Fibroblast of lung (primary cell): ENCODE data around the gene SLC39A2. TPM values are rescaled to one million over a fixed set of nuclear protein-coding genes. Genes with fewer than 3 reads are reported as not detected.

ENCODE experiments used
- DNase-seq, 2 donors: peaks; one replicate each; pipeline versions ENCODE4 v3.0.0 to v3.0.0-alpha.2; 2010; ENCODE audit warnings: low read depth in 2 of 2
- H2AFZ ChIP-seq: 2 replicates; pipeline ENCODE4 v1.5.1; 2012; ENCODE audit warnings: low read length, control low read depth, inconsistent platforms
- H3K27ac ChIP-seq: 2 replicates; pipeline ENCODE4 v1.5.1; 2011; ENCODE audit warnings: low read length, control low read depth; ENCODE audit not compliant: insufficient read depth
- H3K27me3 ChIP-seq: 2 replicates; pipeline ENCODE4 v1.5.1; 2011; ENCODE audit warnings: mild to moderate bottlenecking, low read length; ENCODE audit not compliant: control insufficient read depth, insufficient read depth
- H3K36me3 ChIP-seq: 2 replicates; pipeline ENCODE4 v1.5.1; 2011; ENCODE audit warnings: low read length; ENCODE audit not compliant: control insufficient read depth, insufficient read depth
- H3K4me1 ChIP-seq: 2 replicates; pipeline ENCODE4 v1.5.1; 2011; ENCODE audit warnings: low read length; ENCODE audit not compliant: control insufficient read depth, insufficient read depth; ENCODE audit errors: extremely low read depth
- H3K4me2 ChIP-seq: 2 replicates; pipeline ENCODE4 v1.5.1; 2011; ENCODE audit warnings: low read length, control low read depth; ENCODE audit not compliant: insufficient read depth; ENCODE audit errors: extremely low read depth
- H3K4me3 ChIP-seq, 4 experiments: fragments of 200-600 bp in 1 of 4; sonication (generic) in 1 of 4; replicated peaks in 1 of 4; 2 replicates each; pipeline ENCODE4 v1.5.1; 2011 to 2016; ENCODE audit warnings: low read length in 4 of 4, low read depth in 3 of 4, mild to moderate bottlenecking in 3 of 4, control low read depth in 2 of 4, inconsistent platforms in 1 of 4, mixed read lengths in 1 of 4; ENCODE audit not compliant: insufficient read depth in 1 of 4; ENCODE audit errors: control extremely low read depth in 1 of 4
- H3K79me2 ChIP-seq: 2 replicates; pipeline ENCODE4 v1.5.1; 2012; ENCODE audit warnings: mild to moderate bottlenecking, low read length, inconsistent platforms; ENCODE audit not compliant: control insufficient read depth, insufficient read depth
- H3K9ac ChIP-seq: 2 replicates; pipeline ENCODE4 v1.5.1; 2011; ENCODE audit warnings: mild to moderate bottlenecking, low read length, control low read depth; ENCODE audit not compliant: insufficient read depth
- H3K9me3 ChIP-seq: 2 replicates; pipeline ENCODE4 v1.5.1; 2012; ENCODE audit warnings: low read depth, low read length; ENCODE audit not compliant: control insufficient read depth, insufficient read depth
- H4K20me1 ChIP-seq: 2 replicates; pipeline ENCODE4 v1.5.1; 2011; ENCODE audit warnings: low read length; ENCODE audit not compliant: control insufficient read depth, insufficient read depth; ENCODE audit errors: extremely low read depth
- EZH2 ChIP-seq: IDR thresholded peaks from 2 replicates; pipeline ENCODE4 v1.5.1; 2012; ENCODE audit warnings: low read length, control low read depth, mild to moderate bottlenecking; ENCODE audit errors: missing control alignments
- polyA plus RNA-seq, 2 donors: library from polyadenylated mRNA; depleted of rRNA in 1 of 2; stranded (reverse) in 1 of 2; unstranded in 1 of 2; fragments of >200 nt; gene quantifications; 2 replicates each; pipeline ENCODE4 v1.2.1, GENCODE V29; 2011 to 2012; ENCODE audit warnings: missing spikeins in 1 of 2
- total RNA-seq: library from RNA; depleted of rRNA; stranded (reverse); fragments of >200 nt; gene quantifications from 2 replicates; pipeline ENCODE4 v1.2.1, GENCODE V29; 2014
- TF ChIP-seq, protein P1 (sequence below), 2 donors: IDR thresholded peaks in 1 of 2; conservative IDR thresholded peaks in 1 of 2; 1 replicate in 1 of 2; 2 replicates in 1 of 2; pipeline ENCODE4 v1.5.1; 2011 to 2012; ENCODE audit warnings: low read length in 2 of 2, control low read depth in 1 of 2, inconsistent platforms in 1 of 2, low read depth in 1 of 2, mild to moderate bottlenecking in 1 of 2

SLC39A2 gene
- total and polyA plus RNA-seq, 2 donors (not counting 1 experiment from before 2014, with no cell fraction given): 0.17 TPM; not detected in 1

DNA sequence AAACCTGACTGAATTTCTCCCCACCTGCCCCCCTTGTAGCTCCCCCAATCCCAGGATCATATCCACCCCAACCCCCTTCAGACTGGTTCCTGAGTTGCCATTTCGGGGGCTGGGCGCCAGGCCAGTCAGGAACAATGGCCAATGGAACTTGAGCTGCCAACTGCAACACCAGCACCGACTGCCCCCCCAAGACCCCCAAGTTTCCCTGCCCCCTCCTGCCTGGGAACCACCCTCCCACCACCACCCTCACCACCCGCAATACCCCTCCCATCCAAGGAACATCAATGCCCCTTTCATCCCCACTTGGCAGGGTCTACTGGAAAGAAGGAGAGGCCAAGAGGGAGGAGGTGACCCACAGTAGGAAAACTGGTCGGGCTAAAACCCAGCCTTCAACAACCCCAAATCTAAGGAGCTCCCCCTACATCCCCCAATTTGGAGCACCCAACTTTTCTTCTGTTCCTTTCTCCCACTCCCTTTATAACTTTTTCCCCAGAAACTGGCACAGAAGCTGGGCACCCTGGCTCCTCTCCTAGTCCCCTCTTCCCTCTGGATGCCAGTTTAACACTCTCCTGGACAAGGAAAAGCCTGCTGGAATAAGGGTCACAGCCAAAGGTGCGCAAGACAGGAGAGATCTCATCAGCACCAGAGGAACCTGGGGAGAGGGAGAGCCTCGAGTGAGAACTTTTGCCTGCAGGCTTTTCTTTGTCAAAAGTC, 27.3 kb downstream of the SLC39A2 start:
- no peak overlapping the region for H3K4me2 ChIP-seq
- no peaks in the 10 kb centered on the region for H3K4me1 ChIP-seq
- no peaks in the 10 kb centered on the region for H3K9me3 ChIP-seq
- H3K4me3 ChIP-seq: no peak overlapping the region
- no peaks in the 10 kb centered on the region for H4K20me1 ChIP-seq
- H3K27ac ChIP-seq: no peak overlapping the region
- no peaks in the 10 kb centered on the region for H3K79me2 ChIP-seq
- H2AFZ ChIP-seq: no peak overlapping the region
- peaks cover 59% of the 10 kb centered on the region for H3K27me3 ChIP-seq
- TF ChIP-seq EZH2: no peak
- TF ChIP-seq, protein P1, sequence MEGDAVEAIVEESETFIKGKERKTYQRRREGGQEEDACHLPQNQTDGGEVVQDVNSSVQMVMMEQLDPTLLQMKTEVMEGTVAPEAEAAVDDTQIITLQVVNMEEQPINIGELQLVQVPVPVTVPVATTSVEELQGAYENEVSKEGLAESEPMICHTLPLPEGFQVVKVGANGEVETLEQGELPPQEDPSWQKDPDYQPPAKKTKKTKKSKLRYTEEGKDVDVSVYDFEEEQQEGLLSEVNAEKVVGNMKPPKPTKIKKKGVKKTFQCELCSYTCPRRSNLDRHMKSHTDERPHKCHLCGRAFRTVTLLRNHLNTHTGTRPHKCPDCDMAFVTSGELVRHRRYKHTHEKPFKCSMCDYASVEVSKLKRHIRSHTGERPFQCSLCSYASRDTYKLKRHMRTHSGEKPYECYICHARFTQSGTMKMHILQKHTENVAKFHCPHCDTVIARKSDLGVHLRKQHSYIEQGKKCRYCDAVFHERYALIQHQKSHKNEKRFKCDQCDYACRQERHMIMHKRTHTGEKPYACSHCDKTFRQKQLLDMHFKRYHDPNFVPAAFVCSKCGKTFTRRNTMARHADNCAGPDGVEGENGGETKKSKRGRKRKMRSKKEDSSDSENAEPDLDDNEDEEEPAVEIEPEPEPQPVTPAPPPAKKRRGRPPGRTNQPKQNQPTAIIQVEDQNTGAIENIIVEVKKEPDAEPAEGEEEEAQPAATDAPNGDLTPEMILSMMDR (conservative IDR thresholded peaks at IDR 0.05 in 1 of 2, IDR thresholded peaks at IDR 0.05 in 1 of 2; ENCODE audit: low read depth in 1 of 2, low read length in 2 of 2): no peak
- H3K9ac ChIP-seq: no peak overlapping the region
- DNase-seq: no peak
- no peaks in the 10 kb centered on the region for H3K36me3 ChIP-seq

DNA sequence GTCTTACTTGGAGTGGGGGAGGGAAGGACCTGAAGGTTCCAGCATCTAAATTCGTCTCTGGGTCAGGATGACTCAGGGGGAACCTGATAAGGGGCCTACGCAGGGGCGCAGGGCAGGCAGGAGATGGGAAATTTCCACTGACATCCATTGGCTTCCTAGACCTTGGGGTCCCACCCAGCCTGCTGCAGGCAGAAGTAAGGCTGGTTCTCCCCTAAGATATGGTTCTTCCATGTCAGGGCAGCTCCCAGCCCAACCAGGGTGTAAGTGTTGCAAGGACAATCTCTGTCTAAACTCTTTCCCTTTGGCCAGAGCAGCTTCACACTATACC, 27.9 kb downstream of the SLC39A2 start:
- H3K4me3 ChIP-seq: no peak overlapping the region
- H2AFZ ChIP-seq: no peak overlapping the region
- no peak overlapping the region for H3K9ac ChIP-seq
- H3K79me2 ChIP-seq: no peaks in the 10 kb centered on the region
- H3K4me2 ChIP-seq: no peak overlapping the region
- TF ChIP-seq, protein P1 (conservative IDR thresholded peaks at IDR 0.05 in 1 of 2, IDR thresholded peaks at IDR 0.05 in 1 of 2; ENCODE audit: low read depth in 1 of 2, low read length in 2 of 2): no peak
- no peak for TF ChIP-seq EZH2
- H4K20me1 ChIP-seq: no peaks in the 10 kb centered on the region
- no peaks in the 10 kb centered on the region for H3K36me3 ChIP-seq
- H3K9me3 ChIP-seq: no peaks in the 10 kb centered on the region
- DNase-seq: no peak
- H3K27ac ChIP-seq: no peak overlapping the region
- H3K27me3 ChIP-seq: peaks cover 56% of the 10 kb centered on the region
- no peaks in the 10 kb centered on the region for H3K4me1 ChIP-seq

DNA sequence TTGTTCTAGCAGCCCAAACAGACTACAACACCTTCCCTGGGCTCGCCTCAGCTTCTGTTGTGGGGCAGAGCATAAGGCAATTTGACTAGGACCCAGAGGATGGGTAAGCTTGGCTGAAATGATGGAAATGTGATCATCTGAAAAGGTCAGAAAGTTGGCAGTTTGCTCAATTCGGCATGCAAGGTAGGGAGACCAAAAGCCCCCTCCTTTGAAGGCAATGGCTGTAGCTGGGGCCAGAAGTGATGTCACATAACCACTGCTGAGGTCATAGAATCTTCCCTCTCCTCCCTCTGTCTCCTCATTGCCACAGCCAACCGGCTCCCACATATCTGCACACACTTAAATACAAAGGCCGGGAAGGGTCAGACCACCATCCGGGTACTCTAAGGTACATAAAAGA, 30.8 kb downstream of the SLC39A2 start, which contains the start of gene TPPP2:
TPPP2 (plus strand) TSS at position 301 of the 400 bp plus-strand sequence. CDS start 365 bp downstream, outside the sequence.
- Histone ChIP-seq H3K9ac (no peak within 1 kb of the TSS), H3K27me3 (peaks cover 34% of the 10 kb centered on the region), H3K79me2 (no peaks in the 10 kb centered on the region), H2AFZ (no peak within 1 kb of the TSS), H3K36me3 (no peaks in the 10 kb centered on the region), H3K27ac (no peak within 1 kb of the TSS), H3K4me1 (no peaks in the 10 kb centered on the region), H3K9me3 (no peaks in the 10 kb centered on the region), H3K4me2 (no peak within 1 kb of the TSS), H4K20me1 (no peaks in the 10 kb centered on the region), H3K4me3 (no peak within 1 kb of the TSS)
- no peak for TF ChIP-seq EZH2
- TF ChIP-seq, protein P1 (conservative IDR thresholded peaks at IDR 0.05 in 1 of 2, IDR thresholded peaks at IDR 0.05 in 1 of 2; ENCODE audit: low read depth in 1 of 2, low read length in 2 of 2): no peak
- no peak for DNase-seq
